K562 (cell line): ENCODE data around the gene ROS1. TPM values are rescaled to one million over a fixed set of nuclear protein-coding genes. Genes with fewer than 3 reads are reported as not detected.

Experiments
- ARID1B ChIP-seq: fragments of 450-650 bp; IDR thresholded peaks from 2 replicates; pipeline ENCODE4 v1.6.1; 2016; ENCODE audit warnings: antibody characterized with exemption, mild to moderate bottlenecking, inconsistent platforms
- CBFA2T3 ChIP-seq: fragments of 450-650 bp; IDR thresholded peaks from 2 replicates; pipeline ENCODE4 v1.6.1; 2017
- CEBPZ ChIP-seq: fragments of 150-350 bp; IDR thresholded peaks from 2 replicates; pipeline ENCODE4 v1.6.1; 2014; ENCODE audit warnings: low read depth, mild to moderate bottlenecking, low read length, borderline replicate concordance
- COPS2 ChIP-seq: fragments of 450-650 bp; conservative IDR thresholded peaks from 2 replicates; pipeline ENCODE4 v1.6.1; 2016; ENCODE audit warnings: mild to moderate bottlenecking, moderate library complexity
- GTF2F1 ChIP-seq: IDR thresholded peaks from 2 replicates; pipeline ENCODE4 v1.6.1; 2011; ENCODE audit warnings: low read depth, low read length, improper control_type of control experiment
- KDM2B ChIP-seq: fragments of 250-450 bp; sonication (Bioruptor Pico); IDR thresholded peaks from 2 replicates; pipeline ENCODE4 v1.8.0; 2021; ENCODE audit warnings: mild to moderate bottlenecking, moderate library complexity
- MYBL2 ChIP-seq, 2 experiments: fragments of 450-650 bp in 1 of 2; sonication (generic) in 1 of 2; formaldehyde crosslinking in 1 of 2; IDR thresholded peaks; 2 replicates each; pipeline versions ENCODE4 v1.6.1 to v1.8.1; 2017 to 2022; ENCODE audit warnings: borderline replicate concordance in 1 of 2, inconsistent platforms in 1 of 2, low read depth in 1 of 2, mild to moderate bottlenecking in 1 of 2, missing genetic modification reagents in 1 of 2, moderate library complexity in 1 of 2
- NCOR1 ChIP-seq: fragments of 450-650 bp; IDR thresholded peaks from 2 replicates; pipeline ENCODE4 v1.6.1; 2016; ENCODE audit warnings: mild to moderate bottlenecking, moderate library complexity
- PHTF2 ChIP-seq: fragments of 250-450 bp; sonication (Bioruptor Pico); IDR thresholded peaks from 2 replicates; pipeline ENCODE4 v1.5.0; 2021; ENCODE audit warnings: mild to moderate bottlenecking
- POLR2AphosphoS5 ChIP-seq: IDR thresholded peaks from 2 replicates; pipeline ENCODE4 v1.6.1; 2011; ENCODE audit warnings: mild to moderate bottlenecking, low read depth, low read length, moderate library complexity; ENCODE audit not compliant: control insufficient read depth, insufficient read depth
- PREB ChIP-seq: sonication (generic); formaldehyde crosslinking; IDR thresholded peaks from 2 replicates; pipeline ENCODE4 v1.8.1; 2023; ENCODE audit warnings: mild to moderate bottlenecking, missing genetic modification reagents
- RAD51 ChIP-seq: fragments of 450-650 bp; IDR thresholded peaks from 2 replicates; pipeline ENCODE4 v1.7.1; 2016; ENCODE audit warnings: low read depth, mild to moderate bottlenecking, borderline replicate concordance
- RNF2 ChIP-seq: sonication (generic); IDR thresholded peaks from 2 replicates; pipeline ENCODE4 v1.6.1; 2016
- STAT5A ChIP-seq: IDR thresholded peaks from 2 replicates; pipeline ENCODE4 v1.6.1; 2012; ENCODE audit warnings: low read length, inconsistent platforms, borderline replicate concordance
- TFE3 ChIP-seq: fragments of 450-650 bp; formaldehyde crosslinking; IDR thresholded peaks from 2 replicates; pipeline ENCODE4 v1.4.0; 2020; ENCODE audit warnings: mild to moderate bottlenecking, mixed read lengths
- USF1 ChIP-seq: sonication (generic); formaldehyde crosslinking; IDR thresholded peaks from 2 replicates; pipeline ENCODE4 v1.9.0; 2022; ENCODE audit warnings: mild to moderate bottlenecking, missing genetic modification reagents
- ZNF274 ChIP-seq: IDR thresholded peaks from 2 replicates; pipeline ENCODE4 v1.6.1; 2011; ENCODE audit warnings: low read depth, mild to moderate bottlenecking, low read length, moderate library complexity, borderline replicate concordance
- ZNF699 ChIP-seq: fragments of 250-450 bp; sonication (Bioruptor Pico); IDR thresholded peaks from 2 replicates; pipeline ENCODE4 v1.8.0; 2021; ENCODE audit warnings: mild to moderate bottlenecking, moderate library complexity; ENCODE audit not compliant: insufficient replicate concordance
- polyA plus RNA-seq, 8 experiments: library from polyadenylated mRNA; depleted of rRNA in 4 of 8; stranded (reverse) in 5 of 8; unstranded in 3 of 8; fragments of >200 nt; fragmentation: Nextera tagmentation in 2 of 8; fragmentation: Illumina TruSeq in 1 of 8; extraction: Ambion mirVana in 2 of 8; extraction: Trizol in 1 of 8; gene quantifications; 2 replicates each; pipeline versions ENCODE4 v1.2.1 to v1.2.3, GENCODE V29; 2011 to 2014; ENCODE audit warnings: inconsistent platforms in 1 of 8, missing spikeins in 1 of 8
- total RNA-seq, 7 experiments: library from RNA; depleted of rRNA in 6 of 7; stranded (reverse); fragments of >200 nt in 6 of 7; fragmentation: Illumina TruSeq in 2 of 7; extraction: Trizol in 2 of 7; gene quantifications; 2 replicates each; pipeline versions ENCODE4 v1.2.1 to v1.2.3, GENCODE V29; 2011 to 2021; ENCODE audit warnings: low replicate concordance in 1 of 7
- TF ChIP-seq, protein P1 (sequence below), 2 experiments: fragments of 450-650 bp; IDR thresholded peaks; 2 replicates each; pipeline ENCODE4 v1.6.1; 2016

The ROS1 gene
- total and polyA plus RNA-seq, 9 of the 15 experiments (the other 6 are each of a cell fraction or from before 2014, with no cell fraction given): under 0.01 to 0.16 (median 0.04) TPM; not detected in 6

DNA sequence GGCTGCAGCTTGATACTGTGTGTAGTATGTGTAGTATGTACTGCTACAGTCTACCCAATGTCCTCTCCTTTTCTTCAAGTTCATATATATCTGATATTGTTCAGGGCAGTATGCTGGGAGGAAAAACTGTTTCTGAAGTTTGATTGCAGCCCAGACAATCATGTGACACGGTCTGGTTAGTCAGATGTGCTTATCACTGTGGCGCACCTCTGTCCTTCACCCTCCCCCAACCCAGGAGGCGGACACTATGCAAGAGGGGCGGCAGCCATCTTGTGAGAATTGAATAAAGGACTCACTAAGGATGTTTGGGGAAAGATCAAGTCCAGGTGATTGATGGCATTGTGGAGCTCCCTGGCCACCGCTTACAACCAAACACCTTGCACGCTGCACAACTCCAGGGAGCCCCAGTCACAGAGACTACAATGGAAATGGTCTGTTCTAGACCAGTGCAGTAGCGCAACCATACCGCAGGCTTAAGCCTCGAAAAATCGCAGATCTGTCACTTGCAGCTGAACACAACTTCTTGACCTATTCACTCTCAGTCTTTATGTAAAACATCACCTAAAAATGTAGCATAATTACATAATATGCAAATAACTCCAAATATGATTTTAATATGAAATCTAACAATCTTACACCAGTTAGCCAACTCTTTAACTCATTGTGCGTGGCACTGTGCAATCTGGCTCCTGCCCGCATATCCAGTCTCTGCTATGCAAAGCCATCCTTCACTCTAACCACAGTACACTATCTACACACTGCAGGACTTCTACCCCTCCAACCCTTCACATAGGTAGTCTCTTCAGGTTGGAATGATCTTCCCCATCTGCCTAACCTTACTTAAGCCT, 81.1 kb downstream of the ROS1 start (continued):
- TF ChIP-seq ARID1B: peak; percentile 56
- TF ChIP-seq COPS2: no peak
- TF ChIP-seq KDM2B (CRISPR knock-in tag): no peak
- peak; percentile 84 for TF ChIP-seq CBFA2T3
- TF ChIP-seq, protein P1, sequence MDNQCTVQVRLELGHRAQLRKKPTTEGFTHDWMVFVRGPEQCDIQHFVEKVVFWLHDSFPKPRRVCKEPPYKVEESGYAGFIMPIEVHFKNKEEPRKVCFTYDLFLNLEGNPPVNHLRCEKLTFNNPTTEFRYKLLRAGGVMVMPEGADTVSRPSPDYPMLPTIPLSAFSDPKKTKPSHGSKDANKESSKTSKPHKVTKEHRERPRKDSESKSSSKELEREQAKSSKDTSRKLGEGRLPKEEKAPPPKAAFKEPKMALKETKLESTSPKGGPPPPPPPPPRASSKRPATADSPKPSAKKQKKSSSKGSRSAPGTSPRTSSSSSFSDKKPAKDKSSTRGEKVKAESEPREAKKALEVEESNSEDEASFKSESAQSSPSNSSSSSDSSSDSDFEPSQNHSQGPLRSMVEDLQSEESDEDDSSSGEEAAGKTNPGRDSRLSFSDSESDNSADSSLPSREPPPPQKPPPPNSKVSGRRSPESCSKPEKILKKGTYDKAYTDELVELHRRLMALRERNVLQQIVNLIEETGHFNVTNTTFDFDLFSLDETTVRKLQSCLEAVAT (IDR thresholded peaks at IDR 0.05): no peak
- peak; percentile 35; the same call in 1 of the 2 replicates for TF ChIP-seq POLR2AphosphoS5
- peak; percentile 54; the same call in 1 of the 2 replicates for TF ChIP-seq STAT5A
- TF ChIP-seq CEBPZ: no peak
- peak; percentile 56 for TF ChIP-seq USF1 (CRISPR knock-in tag)
- peak; percentile 67 for TF ChIP-seq RNF2
- peak; percentile 69 for TF ChIP-seq MYBL2 (IDR thresholded peaks at IDR 0.05; ENCODE audit: low read depth)
- no peak for TF ChIP-seq MYBL2 (CRISPR knock-in tag; IDR thresholded peaks at IDR 0.05; ENCODE audit: borderline replicate concordance)
- TF ChIP-seq ZNF274: no peak
- peak; percentile 72 for TF ChIP-seq RAD51
- TF ChIP-seq PREB (CRISPR knock-in tag): no peak
- TF ChIP-seq ZNF699 (CRISPR knock-in tag): no peak
- no peak for TF ChIP-seq PHTF2 (CRISPR knock-in tag)
- peak; percentile 35; the same call in 1 of the 2 replicates for TF ChIP-seq NCOR1
- peak; percentile 84 for TF ChIP-seq TFE3 (CRISPR knock-in tag)
- TF ChIP-seq GTF2F1: no peak
